Measurements from ENCODE around the gene DTNBP1. TPM values are rescaled to one million over a fixed set of nuclear protein-coding genes. Genes with fewer than 3 reads are reported as not detected.

The DTNBP1 gene
- total RNA-seq, 3 donors from 2014 or later: 19.6 to 31.8 (median 25.0) TPM

DNA sequence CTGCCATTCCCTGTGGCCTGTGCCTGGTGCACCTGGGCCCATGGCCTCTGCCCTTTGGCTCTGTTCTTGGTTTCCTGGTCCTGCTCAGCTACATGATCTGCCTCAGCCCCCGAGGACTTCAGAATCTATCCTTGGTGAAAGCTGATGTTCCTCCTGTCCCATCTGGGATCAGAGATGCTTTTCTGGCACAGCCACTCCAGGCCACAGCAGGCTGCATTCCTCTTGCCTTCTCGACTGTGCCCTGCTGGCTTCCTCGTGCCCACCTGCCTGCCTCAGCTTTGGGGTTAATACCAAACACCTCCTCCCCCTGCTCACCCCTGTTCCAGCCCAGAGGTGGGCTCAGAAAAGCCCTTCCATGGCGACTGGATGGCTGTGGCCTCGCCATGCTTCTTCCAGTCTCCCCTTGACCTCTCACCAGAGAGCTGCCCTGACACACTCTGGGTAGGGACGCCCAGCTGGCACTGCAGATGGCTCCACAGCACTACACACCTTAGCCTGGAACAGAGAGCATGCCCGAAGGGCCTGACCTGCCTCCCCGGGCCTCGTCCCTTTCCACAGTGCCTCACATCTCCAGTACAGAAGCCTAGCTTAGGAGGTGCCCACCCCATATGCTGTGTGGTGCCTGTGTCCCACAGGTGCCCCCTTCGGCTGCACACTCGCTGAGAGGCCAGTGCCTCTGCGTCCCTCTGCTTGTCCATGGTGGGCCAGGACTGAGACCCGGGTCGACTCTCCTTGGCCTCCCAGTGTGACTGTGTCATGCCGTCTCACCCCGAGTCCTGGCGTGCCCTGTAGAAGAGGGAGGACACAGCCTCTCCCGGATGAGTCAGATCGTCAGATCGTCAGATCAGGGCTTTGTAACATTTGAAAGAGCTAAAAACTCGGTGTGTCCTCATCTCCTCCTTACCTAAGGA lies 148.8 kb downstream of the DTNBP1 start:
- H3K4me3 ChIP-seq: no peak overlapping the region
- DNase-seq (peak in 2 of 3 donors; percentile 14 to 40), ATAC-seq (no peak)
- intact Hi-C loops (cut with DNase I, micrococcal nuclease): no loop called here
- H3K4me1 ChIP-seq (ENCODE audit: low read depth): no peaks in the 10 kb centered on the region
- no peaks in the 10 kb centered on the region for H3K9me3 ChIP-seq
- no peak for TF ChIP-seq CTCF (IDR thresholded peaks at IDR 0.05)
- peaks cover 5% of the 10 kb centered on the region for H3K36me3 ChIP-seq (ENCODE audit: low read depth)

GRCh38 chr6:15513131-15513771 lies 149.6 kb downstream of the DTNBP1 start:
- intact Hi-C loops (cut with DNase I, micrococcal nuclease): no loop called here

DNA sequence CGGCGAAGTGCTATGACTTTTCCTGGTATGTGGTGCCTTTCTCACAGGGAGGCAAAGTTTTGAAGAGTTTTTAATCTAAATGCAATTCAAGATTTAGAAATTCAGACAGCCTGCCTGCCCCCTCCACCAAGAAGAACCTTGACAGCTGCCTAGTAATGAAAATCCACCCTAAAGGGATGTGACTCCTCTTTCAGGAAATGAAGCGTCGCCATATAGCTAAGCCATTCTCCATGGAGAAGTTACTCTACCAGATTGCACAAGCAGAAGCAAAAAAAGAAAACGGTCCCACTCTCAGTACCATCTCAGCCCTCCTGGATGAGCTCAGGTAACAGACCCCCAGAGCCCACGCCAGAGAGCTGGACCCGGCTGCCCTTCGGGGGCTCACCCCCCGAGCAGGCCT lies 150.1 kb downstream of the DTNBP1 start:
- no peak for ATAC-seq
- intact Hi-C loops (cut with DNase I, micrococcal nuclease): no loop called here

More at GRCh38 chr6:15513131-15513771, 149.6 kb downstream of the DTNBP1 start:
- no peak for TF ChIP-seq CTCF (IDR thresholded peaks at IDR 0.05)
- Histone ChIP-seq H3K4me1 (ENCODE audit: low read depth) (no peaks in the 10 kb centered on the region), H3K36me3 (ENCODE audit: low read depth) (peaks cover 5% of the 10 kb centered on the region), H3K4me3 (no peak overlapping the region), H3K9me3 (no peaks in the 10 kb centered on the region)
- ATAC-seq (no peak), DNase-seq (peak in 1 of 3 donors; percentile 23)

GRCh38 chr6:15512126-15512525 lies 150.7 kb downstream of the DTNBP1 start:
- intact Hi-C loops (cut with DNase I, micrococcal nuclease): no loop called here

More for the DNA sequence above, 150.1 kb downstream of the DTNBP1 start:
- TF ChIP-seq CTCF (IDR thresholded peaks at IDR 0.05): no peak
- Histone ChIP-seq H3K9me3 (no peaks in the 10 kb centered on the region), H3K4me1 (ENCODE audit: low read depth) (no peaks in the 10 kb centered on the region), H3K4me3 (no peak overlapping the region), H3K36me3 (ENCODE audit: low read depth) (peaks cover 5% of the 10 kb centered on the region)
- no peak for DNase-seq

More at GRCh38 chr6:15512126-15512525, 150.7 kb downstream of the DTNBP1 start:
- TF ChIP-seq CTCF (IDR thresholded peaks at IDR 0.05): no peak
- H3K9me3 ChIP-seq: no peaks in the 10 kb centered on the region
- no peaks in the 10 kb centered on the region for H3K4me1 ChIP-seq (ENCODE audit: low read depth)
- no peak overlapping the region for H3K4me3 ChIP-seq
- ATAC-seq (no peak), DNase-seq (peak in 1 of 3 donors; percentile 15)
- peaks cover 5% of the 10 kb centered on the region for H3K36me3 ChIP-seq (ENCODE audit: low read depth)
